CD4-positive, alpha-beta T cell treated with Interleukin-4 for 4 hours (primary cell): ENCODE data around the gene NCAM1.
"Not testable (repeated sequence)": the region's sequence is repeated elsewhere in the genome, so short reads cannot be mapped to it uniquely, and the experiment has no call there.

Experiments
- DNase-seq: peaks from one replicate; pipeline ENCODE4 v3.0.0-alpha.2; 2020

NCAM1 gene

DNA sequence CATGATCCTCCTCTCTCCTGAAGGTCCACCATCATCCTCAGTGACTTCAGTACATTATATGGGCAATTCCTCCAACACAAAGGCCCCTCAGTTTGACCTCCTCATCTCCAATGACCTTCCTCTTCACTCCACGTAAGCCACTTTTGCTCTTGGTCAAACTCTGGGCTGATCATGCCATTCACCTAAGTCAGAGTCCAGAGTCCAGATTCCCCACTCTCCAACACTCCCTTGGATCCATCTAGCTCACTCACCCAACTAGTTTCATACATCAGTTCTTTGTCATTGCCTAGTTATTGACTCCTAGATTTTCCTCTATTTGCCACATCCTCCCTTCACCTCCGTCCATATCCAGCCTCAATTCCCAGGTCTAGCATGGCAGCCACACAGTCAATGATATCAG, 322.7 kb downstream of the NCAM1 start:
- DNase-seq, result no peak

DNA sequence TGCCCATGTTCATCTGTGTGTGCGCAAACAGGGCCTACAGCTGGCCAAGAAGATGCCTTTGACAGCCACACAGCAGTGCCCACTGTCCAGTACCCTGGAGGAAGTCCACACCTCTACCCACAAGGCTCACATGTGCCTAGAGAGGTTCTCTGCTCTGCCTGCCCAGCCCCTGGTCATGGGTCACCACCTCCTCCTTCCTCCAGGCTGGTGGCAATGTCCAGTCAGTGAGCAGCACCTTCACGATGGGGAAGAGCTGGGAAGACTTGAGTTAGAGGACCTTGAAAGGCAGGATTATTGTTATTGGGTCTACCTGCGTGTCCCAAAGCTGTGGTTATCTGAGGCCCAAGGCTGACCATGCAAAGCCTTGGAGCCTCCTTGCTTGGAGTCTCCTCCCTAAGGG, 324.8 kb downstream of the NCAM1 start:
- DNase-seq, result no peak

DNA sequence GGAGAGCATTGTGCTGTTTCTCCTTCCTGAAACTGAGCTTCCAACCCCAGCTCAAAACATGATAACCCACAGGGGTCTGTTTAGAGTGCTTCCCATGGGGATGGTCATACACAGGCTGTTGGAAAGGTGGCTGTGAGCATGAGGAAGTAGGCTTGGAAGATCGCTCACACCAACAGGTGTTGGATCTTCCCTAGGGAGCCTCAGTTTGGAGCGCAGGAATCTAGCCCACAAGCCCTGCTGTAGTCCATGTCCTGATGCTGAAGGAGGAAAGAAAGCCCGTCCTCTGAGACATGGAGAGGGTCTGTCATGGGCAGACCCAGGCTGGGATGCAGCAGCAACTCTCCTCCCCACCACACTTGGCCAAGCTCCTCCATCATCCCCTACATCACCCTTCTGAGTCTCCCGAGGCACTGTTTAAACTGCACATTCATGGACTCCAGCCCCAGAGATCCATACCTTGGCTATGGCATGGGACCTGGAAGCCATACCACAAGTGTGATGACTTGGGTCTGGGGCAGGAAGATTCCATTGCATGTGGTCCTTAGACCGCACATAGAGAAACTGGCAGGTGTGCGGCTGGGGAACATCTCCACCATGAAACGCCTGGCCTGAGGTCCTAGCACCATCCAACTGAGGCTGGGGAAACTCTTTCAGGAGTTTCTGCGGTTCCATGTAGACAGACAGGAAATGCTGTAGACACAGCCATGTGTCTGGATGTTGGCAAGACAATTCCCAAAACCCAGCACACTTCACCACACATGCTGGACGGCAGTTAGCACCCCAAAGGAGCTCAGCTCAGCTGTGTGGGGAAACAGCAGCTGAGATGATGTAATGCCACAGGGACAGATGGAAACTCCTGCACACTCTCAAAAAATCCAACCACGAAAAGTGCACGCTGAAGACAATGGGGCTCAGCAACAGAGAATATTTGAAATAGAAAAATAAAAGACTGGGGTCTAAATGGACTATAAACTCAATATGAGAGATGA, 325.6 kb downstream of the NCAM1 start:
- no peak for DNase-seq

DNA sequence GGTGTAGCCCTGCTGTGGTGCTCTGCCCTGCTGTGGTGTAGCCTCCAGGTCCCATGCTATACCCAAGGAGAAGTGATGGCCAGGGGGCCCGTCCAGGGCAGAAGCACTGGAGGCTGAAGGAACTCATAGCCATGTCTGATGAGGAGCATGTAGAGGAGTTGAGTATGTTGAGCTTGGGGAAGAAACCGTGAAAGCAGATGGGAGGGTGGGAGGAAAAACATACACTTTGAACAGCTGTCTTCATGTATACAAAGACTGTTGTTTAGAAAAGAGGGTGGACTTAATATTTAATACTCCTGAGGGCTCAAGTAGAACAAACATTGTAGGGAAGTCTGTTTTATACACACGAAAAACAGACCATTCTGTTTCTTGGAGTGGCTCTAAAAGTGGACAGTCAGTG, 326.6 kb downstream of the NCAM1 start:
- DNase-seq, result no peak

DNA sequence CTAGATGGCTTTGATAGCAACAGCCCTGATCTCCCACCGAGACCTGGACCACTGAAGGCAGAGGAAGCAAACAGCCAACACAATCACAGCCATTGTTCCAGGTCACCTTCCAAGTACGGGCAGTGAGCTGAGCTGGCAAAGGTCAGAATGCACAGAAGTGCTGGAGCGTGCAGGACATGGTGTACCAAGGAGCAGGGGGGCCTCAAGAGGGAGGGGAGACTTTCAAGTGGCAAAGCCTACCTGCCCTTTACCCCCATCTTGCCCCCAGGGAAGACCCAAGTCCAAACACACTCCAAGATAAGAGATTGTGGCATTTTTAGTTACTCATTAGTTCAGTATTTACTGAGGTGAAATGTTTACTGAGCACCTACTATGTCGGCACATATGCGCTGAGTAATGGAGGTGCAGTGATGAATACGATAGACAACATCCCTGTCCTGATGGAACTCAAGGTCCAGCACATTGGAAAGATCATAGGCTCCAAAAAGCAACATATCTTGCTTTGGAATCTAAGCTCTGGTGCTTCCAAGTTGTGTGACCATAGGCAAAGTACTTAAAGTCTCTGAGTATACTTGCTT, 327.2 kb downstream of the NCAM1 start:
- DNase-seq, result no peak

- DNase-seq, result peak; percentile 47
These were observed 328.4 kb downstream of the NCAM1 start for GRCh38 chr11:113289431-113290187.

GRCh38 chr11:113293936-113294335, 332.7 kb downstream of the NCAM1 start:
- DNase-seq, result no peak

- no peak for DNase-seq
These were observed 334.8 kb downstream of the NCAM1 start for GRCh38 chr11:113295993-113296392.

DNA sequence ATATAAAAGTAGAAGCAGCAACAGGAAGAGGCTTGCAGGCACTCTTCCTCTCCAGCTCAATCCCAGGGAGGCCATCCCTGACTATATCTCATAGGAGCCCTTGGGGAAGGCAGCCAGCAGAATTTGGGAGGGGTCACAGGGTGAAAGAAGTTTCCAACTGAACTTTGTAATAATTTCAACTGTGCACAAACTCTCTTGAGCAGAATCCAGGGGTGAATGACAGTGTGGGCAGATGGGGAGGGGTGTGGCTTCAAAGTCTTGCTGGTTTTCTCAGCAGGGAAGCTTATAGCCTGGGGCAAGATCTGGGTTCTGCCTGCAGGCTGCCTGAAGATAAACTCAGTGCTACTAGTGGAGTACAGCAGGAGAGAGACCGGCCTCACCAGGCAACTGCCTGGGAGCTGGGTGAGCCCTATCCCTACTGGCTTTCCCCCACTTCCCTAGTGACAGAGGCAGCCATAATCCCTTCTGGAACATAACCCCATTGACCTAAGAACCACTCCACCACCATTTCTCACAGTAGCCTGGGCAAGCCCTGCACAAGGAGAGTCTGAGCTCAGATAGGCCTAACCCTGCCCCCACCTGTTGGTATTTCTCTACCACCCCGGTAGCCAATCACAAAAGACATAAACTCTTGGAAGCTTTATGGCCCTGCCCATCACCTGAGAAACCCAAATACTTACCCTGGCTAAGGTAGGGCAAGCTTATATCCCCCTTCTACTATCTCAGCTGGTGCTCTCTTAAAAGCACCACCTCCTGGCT, 335.4 kb downstream of the NCAM1 start:
- DNase-seq, result no peak

DNA sequence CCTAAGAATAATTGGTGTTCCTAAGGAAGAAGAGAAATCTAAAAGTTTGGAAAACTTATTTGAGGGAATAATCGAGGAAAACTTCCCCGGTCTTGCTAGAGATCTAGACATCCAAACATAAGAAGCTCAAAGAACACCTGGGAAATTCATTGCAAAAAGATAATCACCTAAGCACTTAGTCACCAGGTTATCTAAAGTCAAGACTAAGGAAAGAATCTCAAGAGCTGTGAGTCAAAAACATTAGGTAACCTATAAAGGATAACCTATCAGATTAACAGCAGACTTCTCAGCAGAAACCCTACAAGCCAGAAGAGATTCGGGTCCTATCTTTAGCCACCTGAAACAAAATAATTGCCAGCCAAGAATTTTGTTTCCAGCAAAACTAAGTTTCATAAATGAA, 337.3 kb downstream of the NCAM1 start:
- DNase-seq, result not testable (repeated sequence)

DNA sequence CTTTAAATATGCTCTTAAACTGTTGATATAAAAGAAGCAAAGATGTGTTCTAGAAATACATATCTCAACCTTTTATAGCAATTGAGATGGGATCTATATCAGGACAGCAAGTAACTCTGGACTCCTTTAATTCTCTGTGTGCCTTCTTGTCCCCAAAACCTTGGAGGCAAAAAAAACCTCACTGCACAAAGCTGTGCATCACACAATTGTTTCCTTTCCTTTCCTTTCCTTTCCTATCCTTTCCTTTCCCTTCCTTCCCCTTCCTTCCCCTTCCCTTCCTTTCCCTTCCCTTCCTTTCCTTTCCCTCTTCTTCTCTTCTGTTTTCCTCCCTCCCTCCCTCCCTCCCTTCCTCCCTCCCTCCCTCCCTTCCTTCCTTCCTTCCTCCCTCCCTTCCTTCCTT, 343.7 kb downstream of the NCAM1 start:
- no peak for DNase-seq

DNA sequence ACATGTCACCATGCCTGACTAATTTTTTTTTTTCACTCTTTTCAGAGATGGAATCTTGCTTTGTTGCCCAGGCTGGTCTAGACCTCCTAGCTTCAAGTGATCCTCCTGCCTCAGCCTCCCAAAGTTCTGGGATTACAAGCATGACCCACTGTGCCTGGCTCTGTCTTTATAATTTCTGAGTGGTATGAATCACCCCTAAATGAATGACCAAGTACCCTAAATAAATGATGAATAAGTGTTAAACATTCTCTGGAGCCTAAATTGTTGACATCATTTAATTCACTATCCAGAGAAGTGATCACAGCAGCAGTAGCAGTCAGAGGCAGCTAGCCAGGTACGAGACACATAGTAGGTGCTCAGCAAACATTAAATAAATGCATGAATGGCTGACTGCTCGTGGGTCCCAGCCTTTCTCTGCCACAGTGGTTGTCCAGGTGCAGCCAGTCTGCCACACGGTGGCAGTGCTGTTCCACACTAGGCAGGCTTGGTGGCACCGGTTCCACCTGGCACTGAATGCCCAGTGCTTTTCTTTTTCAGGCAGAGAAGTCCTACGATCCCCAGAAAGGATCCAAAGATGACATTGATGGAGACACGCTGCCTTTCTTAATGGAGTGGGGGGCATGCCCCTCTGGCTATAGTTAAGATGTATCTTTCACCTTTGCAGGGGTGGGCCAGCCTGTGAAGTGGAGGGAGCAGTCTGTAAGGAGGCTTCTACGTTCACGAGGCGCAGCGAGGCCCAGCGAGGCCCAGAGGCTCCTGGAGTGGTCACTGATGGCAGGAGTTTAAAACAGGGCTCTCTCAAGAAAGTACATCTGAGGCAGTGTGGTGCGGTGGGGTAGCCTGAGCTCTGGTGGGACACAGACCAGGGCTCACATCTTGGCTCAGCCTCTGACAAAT, 344.5 kb downstream of the NCAM1 start:
- DNase-seq, result peak; percentile 56

- no peak for DNase-seq
These were observed 347.4 kb downstream of the NCAM1 start for GRCh38 chr11:113308601-113309000.

GRCh38 chr11:113311536-113311935, 350.3 kb downstream of the NCAM1 start:
- DNase-seq, result no peak

- DNase-seq, result no peak
These were observed 352.4 kb downstream of the NCAM1 start for GRCh38 chr11:113313601-113314000.

- DNase-seq, result no peak
These were observed 352.8 kb downstream of the NCAM1 start for GRCh38 chr11:113314065-113314388.

DNA sequence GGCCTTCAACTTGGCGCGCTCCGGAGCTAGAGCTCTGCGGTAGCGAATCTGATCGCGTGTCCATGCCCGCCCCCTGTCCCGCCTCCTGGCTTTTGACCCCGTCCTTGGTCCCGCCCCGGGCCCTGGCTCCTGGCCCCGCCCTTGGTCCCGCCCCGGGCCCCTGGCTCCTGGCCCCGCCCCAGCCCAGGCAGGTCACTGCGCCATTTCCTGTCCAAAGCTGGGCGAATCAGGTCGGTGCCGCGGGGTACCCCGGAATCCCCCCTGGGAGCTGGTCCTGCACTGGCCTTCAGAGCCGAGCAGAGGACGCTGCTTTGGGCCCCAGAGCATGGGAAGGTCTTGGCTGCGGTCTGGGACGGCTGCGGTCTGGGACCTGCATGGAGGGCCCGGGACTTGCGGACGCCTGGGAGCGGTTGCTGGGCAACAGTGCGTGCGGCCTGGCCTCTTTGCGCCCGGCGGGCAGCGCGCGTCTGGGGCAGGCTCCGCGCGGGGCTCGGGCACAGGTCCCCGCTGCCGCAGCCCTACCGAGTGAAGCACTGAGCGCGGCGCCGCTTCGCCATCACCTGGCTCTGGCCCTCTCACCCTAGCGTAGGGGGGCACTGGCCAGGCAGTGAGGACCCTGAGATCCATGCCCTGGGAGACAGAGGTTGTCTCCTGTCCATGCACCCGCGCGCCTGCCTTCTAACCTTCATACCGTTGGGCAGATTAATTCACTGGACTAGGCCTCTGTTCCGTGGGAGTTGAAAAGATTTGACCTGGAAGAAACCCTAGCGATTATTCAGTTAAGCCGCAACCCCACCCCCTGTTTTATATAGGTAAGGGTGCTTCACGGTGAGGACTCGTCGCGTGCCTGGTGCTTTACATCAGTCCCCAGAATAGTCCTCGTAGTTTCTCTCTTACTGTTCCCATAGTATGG, 353.4 kb downstream of the NCAM1 start, which contains the start of gene TTC12:
Gene TTC12, plus strand, starts transcription at position 195 of the 913 bp plus-strand sequence. CDS start 1,675 bp downstream, outside the sequence.
- DNase-seq, result peak; percentile 87

- no peak for DNase-seq
These were observed 354.6 kb downstream of the NCAM1 start for GRCh38 chr11:113315811-113316210.

DNA sequence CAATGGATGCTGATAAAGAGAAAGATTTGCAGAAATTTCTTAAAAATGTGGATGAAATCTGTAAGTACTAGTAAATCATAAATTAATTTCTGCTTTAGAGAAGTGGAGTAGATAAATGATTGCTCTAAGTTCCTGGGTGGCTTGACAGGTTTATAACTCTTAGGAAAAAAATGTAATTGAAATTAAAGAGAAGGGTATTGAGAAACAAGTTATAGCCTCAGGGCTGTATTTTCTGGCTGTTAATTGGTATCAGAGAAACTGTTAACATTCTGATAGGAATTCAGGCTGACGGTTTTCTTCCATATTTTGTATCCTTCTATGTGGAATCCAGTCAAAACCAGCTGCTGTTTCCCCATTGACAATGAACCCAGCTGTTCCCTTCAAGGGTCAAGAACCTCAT, 355.0 kb downstream of the NCAM1 start:
- no peak for DNase-seq

GRCh38 chr11:113317339-113317738, 356.1 kb downstream of the NCAM1 start:
- no peak for DNase-seq

DNA sequence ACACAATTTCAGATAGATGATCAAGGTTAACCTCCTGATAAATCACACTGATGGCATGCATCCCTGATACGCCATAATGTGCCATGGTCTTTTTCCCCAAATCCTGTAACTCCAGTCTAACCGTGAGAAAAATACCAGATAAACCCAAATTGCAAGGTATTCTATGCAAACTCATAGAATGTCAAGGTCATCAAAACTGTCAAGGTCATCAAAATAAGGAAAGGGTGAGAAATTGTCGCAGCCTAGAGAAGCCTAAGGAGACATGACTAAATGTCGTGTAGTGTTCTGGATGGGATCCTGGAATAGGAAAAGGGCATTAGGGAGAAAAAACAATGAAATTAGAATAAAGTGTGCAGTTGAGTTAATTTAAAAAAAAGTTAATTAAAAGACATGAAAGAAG, 357.9 kb downstream of the NCAM1 start:
- no peak for DNase-seq
